ENCODE results near the gene KIRREL3.

KIRREL3 gene

GRCh38 chr11:126704096-126704495, 296.5 kb downstream of the KIRREL3 start:
- DNase-seq (ENCODE audit: low read depth), result no peak

DNA sequence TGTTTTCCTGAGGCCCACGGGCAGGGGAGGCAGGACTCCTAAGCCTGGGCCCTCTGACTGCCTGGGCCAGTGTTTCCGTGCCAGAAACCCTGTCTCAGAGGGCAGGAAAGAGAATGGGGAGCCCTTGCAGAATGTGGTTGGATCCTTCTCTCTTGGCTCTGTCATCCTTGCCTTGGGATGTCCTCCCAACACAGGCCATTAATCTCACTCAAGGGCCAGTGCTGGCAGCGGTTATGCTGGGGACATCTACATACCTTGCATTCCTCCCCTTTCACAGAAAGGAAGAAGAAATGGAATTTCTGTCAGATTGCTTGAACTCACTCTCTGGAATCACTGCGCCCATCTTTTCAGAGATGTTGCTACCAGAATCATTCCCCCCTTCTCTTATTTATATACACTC, 296.9 kb downstream of the KIRREL3 start:
- DNase-seq (ENCODE audit: low read depth), result no peak

- DNase-seq (ENCODE audit: low read depth), result no peak
Observed at GRCh38 chr11:126702987-126703386, 297.6 kb downstream of the KIRREL3 start.

DNA sequence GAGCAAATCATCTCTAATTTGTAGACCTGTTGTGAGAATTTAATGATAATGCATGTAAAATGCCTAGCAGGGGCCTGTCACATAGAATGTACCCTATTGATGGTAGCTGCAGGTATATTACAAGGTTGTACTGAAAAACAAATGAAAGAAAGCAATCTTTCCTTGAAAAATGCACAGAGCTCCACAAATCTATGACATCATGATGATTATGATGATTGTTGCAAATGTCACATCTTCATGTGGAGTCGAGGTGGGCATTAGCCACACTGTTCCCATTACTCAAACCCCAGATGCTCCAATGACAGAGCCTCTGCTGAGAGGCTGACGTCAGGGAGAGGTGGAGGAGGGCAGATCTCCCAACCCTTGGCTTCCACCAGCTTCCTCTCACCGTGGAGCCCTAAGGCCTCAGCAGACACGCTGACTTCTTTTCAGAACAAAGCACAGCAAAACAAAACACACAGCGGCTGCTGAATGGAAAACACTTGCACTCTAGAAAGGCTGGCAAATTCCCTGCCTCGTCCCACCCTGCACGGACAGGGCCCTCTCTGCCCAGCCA, 298.3 kb downstream of the KIRREL3 start:
- no peak for DNase-seq (ENCODE audit: low read depth)

DNA sequence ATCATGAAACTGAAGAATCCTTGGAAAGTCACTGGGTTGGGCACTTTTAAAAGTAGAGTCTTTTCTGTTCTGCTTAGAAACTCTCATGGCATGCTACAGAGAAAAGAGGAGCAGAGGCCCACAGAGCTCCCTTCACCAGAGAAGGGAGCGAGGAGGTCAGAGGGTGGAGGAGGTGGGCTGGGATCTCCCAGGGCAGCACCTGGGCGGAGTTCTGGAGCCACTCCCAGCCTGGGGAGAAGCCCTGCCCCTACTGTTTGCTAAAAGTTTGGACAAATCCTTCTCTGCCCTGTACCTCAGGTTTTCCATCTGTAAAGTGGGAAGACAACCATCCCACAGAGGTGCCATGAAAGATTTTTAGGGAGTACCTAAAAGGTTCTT, 299.1 kb downstream of the KIRREL3 start:
- no peak for DNase-seq (ENCODE audit: low read depth)

GRCh38 chr11:126700768-126701519, 299.6 kb downstream of the KIRREL3 start:
- no peak for DNase-seq (ENCODE audit: low read depth)

DNA sequence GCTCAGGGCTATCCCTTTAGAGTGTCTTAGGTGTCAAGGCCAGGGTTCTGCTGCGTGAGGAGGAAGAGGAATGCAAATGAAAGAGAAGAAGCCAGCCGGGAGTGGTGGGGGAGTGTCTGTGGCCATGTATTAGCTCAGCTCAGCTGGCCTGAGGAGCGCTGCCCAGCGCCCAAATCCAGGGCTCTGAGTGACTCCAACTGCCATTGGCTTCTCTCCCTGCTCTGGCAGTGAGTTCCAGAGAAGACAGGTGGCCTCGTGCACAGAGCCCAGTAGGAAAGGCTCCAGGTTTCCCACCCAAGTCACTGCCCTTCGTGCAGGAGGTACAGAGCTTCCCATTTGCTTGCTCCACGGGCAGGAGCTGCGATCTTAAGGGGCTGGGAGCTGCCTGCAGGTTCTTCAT, 302.0 kb downstream of the KIRREL3 start:
- no peak for DNase-seq (ENCODE audit: low read depth)

GRCh38 chr11:126697936-126698335, 302.6 kb downstream of the KIRREL3 start:
- no peak for DNase-seq (ENCODE audit: low read depth)

GRCh38 chr11:126696982-126697381, 303.6 kb downstream of the KIRREL3 start:
- DNase-seq (ENCODE audit: low read depth), result no peak

DNA sequence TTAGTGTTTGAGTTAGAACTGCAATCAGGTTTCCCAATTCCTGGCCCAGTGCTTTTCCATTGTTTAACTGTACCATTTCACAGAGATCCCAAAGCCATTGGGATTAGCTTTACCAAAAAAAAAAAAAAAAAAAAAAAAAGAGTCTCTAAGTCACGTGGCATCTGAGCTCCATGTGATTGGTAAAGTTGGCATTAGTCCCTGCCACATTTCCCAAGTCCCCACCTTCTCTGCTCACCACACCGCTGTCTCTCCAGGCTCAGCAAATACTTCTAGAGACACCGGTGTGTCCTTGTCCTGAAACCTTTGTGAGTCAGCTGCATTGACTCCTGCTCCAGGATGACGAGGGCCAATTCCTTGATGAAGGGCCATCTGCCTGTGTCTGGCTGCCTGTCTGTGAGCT, 305.3 kb downstream of the KIRREL3 start:
- DNase-seq (ENCODE audit: low read depth), result no peak

GRCh38 chr11:126694065-126694625, 306.4 kb downstream of the KIRREL3 start:
- DNase-seq (ENCODE audit: low read depth), result no peak

DNA sequence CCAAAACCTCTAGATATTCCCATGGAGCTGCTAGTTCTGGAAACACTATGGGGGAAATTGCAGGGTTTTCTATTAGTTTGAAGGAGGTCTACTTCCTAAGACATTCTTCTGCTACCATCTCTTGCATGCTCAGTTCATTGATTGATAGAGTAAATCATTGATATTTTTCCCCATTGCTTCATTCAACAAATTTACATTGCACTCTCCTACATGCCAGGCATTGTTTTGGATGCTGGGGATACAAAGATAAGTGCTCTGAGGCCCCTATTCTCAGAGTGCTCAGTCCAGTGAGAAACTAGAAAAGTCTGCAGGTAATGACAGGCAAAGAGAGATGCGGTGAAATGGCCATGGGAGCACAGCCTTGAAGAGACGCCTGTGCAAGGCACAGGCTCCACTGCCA, 313.1 kb downstream of the KIRREL3 start:
- no peak for DNase-seq (ENCODE audit: low read depth)

GRCh38 chr11:126686938-126687337, 313.6 kb downstream of the KIRREL3 start:
- no peak for DNase-seq (ENCODE audit: low read depth)

DNA sequence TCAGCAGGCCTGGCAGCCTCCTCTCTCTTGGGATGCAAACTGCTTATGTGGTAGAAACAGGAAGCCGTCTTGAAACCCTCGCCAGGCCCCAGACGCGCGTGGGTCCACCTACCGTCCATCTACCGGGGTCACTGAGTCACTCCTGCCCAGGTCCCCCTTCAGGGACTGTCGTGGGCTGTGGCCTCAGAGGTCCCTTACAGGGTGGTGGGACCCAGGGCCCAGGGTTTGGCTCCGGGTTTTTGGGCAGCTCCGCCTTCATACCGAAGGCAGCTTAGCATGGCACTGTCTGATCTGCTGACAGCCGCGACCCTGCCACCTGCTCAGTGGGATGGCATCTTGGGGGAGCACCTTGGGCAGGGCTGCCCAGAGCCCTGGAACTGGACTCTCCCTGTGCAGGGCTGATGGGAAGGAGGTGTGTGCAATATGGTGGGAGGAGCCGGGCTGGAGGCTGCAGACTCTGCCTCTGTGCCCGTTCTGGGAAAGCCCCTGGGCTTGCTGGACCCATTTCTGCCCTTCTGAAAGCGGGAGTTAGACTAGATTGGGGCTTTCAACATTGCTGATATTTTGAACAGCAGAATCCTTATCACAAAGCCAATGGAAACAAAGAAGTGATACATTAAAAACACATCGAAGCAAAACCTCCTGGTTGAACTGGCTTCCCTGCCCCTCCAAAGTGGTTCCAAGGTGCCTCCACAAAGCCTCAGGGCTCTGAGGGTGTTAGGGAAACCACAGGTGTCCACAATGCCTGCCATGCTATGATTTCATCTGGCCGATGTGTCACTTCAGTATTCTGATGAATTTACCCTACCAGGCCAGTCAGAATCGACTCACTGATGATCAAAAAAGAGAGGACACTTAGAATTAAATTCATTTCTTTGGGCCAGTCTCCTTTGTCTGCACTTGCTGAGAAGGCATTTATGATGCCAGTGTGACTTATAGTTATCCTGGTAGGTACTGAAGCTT, 316.5 kb downstream of the KIRREL3 start:
- DNase-seq (ENCODE audit: low read depth), result no peak

DNA sequence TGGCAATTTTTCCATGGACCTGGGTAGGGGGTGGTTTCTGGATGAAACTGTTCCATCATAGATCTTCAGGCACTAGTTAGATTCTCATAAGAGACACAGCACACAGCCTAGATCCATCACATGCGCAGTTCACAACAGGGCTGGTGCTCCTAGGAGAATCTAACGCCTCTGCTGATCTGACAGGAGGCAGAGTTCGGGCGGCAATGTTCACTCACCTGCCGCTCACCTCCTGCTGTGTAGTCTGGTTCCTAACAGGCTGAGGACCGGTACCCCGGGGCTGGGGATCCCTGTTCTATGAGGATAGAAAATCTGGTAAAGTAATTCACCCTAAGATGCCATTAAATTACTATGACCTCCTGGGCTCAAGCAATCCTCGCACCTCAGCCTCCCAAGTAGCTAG, 318.0 kb downstream of the KIRREL3 start:
- no peak for DNase-seq (ENCODE audit: low read depth)

- DNase-seq (ENCODE audit: low read depth), result no peak
Observed at GRCh38 chr11:126680700-126681099, 319.9 kb downstream of the KIRREL3 start.

GRCh38 chr11:126680131-126680530, 320.4 kb downstream of the KIRREL3 start:
- no peak for DNase-seq (ENCODE audit: low read depth)

DNA sequence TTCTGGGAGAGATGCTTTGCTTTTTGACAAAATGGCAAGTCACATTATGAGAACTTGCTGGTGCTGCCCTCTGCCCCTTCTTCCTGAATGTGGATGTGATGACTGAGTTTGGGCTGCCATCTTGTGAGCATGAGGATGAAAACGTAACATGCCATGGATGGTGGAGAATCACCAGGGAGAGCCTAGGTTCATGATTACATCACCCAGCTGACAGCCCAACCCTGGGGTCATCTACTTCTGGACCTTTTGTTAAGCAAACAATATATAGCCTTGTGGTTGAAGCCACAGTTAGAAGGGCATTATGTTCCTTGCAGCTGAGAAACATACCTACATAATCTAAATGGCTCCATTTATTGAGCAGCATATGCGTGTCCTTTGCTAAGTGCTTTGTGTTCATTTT, 321.5 kb downstream of the KIRREL3 start:
- no peak for DNase-seq (ENCODE audit: low read depth)

GRCh38 chr11:126676536-126676935, 324.0 kb downstream of the KIRREL3 start:
- DNase-seq (ENCODE audit: low read depth), result no peak

GRCh38 chr11:126673319-126673718, 327.3 kb downstream of the KIRREL3 start:
- no peak for DNase-seq (ENCODE audit: low read depth)

DNA sequence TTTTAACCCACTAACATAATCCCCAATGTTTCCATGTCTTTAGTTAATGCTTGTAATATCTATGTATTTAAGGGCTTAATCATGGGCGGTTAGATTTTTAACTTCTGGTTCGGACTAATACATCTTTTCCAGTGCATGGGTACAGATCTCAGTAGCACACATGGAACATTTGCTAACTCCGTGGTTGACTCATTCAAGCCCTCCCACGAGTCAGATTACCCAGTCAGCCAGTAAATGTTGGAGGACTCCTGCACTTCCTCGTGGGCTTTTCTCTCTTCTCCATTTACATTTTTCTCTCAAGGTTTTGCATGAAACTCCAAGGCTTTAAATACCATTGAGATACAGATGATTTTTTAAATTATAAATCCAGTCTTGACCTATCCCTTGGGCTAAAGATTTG, 331.2 kb downstream of the KIRREL3 start:
- DNase-seq (ENCODE audit: low read depth), result no peak

DNA sequence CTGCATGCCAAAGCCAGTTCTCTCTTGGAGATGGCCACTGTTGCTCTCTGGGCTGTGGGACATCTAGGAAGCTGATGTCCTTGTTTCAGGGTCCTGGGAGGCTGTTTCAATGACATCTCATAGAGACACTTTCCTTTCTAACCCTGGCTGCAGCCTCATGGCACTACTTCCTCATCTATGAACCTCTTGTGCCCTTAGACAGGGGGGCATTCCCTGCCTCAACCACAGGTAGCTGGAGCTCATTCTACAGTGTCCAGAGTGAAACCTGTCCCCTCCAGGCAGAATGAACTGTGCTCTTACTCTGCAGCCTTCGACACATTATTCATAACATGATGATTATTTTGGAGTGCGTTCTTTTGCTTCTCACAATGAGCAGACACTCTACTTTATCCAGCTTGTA, 335.9 kb downstream of the KIRREL3 start:
- no peak for DNase-seq (ENCODE audit: low read depth)

Data from iris pigment epithelial cell (primary cell).